ENCODE results near the gene LBX1.

The LBX1 gene

GRCh38 chr10:101267290-101267680 lies 38.0 kb upstream of the LBX1 start:
- TF ChIP-seq CTCF (IDR thresholded peaks at IDR 0.05; ENCODE audit: control insufficient read depth, insufficient read depth, low read depth, low read length, missing control alignments), result no peak
- no peak overlapping the region for H3K4me3 ChIP-seq (ENCODE audit: control insufficient read depth, low read depth, low read length)
- no peak for DNase-seq (ENCODE audit: low read depth)

- H3K4me3 ChIP-seq (ENCODE audit: control insufficient read depth, low read depth, low read length), result no peak overlapping the region
- DNase-seq (ENCODE audit: low read depth), result no peak
- no peak for TF ChIP-seq CTCF (IDR thresholded peaks at IDR 0.05; ENCODE audit: control insufficient read depth, insufficient read depth, low read depth, low read length, missing control alignments)
Measured at GRCh38 chr10:101266381-101267289, 37.4 kb upstream of the LBX1 start.

GRCh38 chr10:101263150-101263752 lies 34.0 kb upstream of the LBX1 start:
- H3K4me3 ChIP-seq (ENCODE audit: control insufficient read depth, low read depth, low read length), result no peak overlapping the region
- no peak for DNase-seq (ENCODE audit: low read depth)
- TF ChIP-seq CTCF (IDR thresholded peaks at IDR 0.05; ENCODE audit: control insufficient read depth, insufficient read depth, low read depth, low read length, missing control alignments), result no peak

- H3K4me3 ChIP-seq (ENCODE audit: control insufficient read depth, low read depth, low read length), result no peak overlapping the region
- no peak for TF ChIP-seq CTCF (IDR thresholded peaks at IDR 0.05; ENCODE audit: control insufficient read depth, insufficient read depth, low read depth, low read length, missing control alignments)
- no peak for DNase-seq (ENCODE audit: low read depth)
Measured at GRCh38 chr10:101262147-101262546, 32.9 kb upstream of the LBX1 start.

GRCh38 chr10:101261702-101262101 lies 32.4 kb upstream of the LBX1 start:
- no peak for DNase-seq (ENCODE audit: low read depth)
- no peak overlapping the region for H3K4me3 ChIP-seq (ENCODE audit: control insufficient read depth, low read depth, low read length)
- TF ChIP-seq CTCF (IDR thresholded peaks at IDR 0.05; ENCODE audit: control insufficient read depth, insufficient read depth, low read depth, low read length, missing control alignments), result no peak

- no peak for DNase-seq (ENCODE audit: low read depth)
- no peak for TF ChIP-seq CTCF (IDR thresholded peaks at IDR 0.05; ENCODE audit: control insufficient read depth, insufficient read depth, low read depth, low read length, missing control alignments)
- no peak overlapping the region for H3K4me3 ChIP-seq (ENCODE audit: control insufficient read depth, low read depth, low read length)
Measured at GRCh38 chr10:101260764-101261481, 31.7 kb upstream of the LBX1 start.

All from AG09309 (cell line).